ENCODE data around the gene CABYR.

- no peak for TF ChIP-seq CTCF (IDR thresholded peaks at IDR 0.05; ENCODE audit: insufficient read depth, low read depth, low read length)
- TF ChIP-seq EZH2 (IDR thresholded peaks at IDR 0.05; ENCODE audit: insufficient read depth, low read length): no peak
These were observed 34.4 kb upstream of the CABYR start for GRCh38 chr18:24104486-24104885.

Measured in astrocyte (in vitro differentiated cells and primary cell).